HG02943 (cell line): ENCODE data around the gene PDZRN4.
"Not testable (repeated sequence)": the region's sequence is repeated elsewhere in the genome, so short reads cannot be mapped to it uniquely, and the experiment has no call there.

Experiments used
- ATAC-seq: cut with Tn5 transposase; IDR thresholded peaks from one replicate; pipeline ENCODE4 v1.9.1; 2021; ENCODE audit warnings: mild to moderate bottlenecking, low read depth, moderate library complexity; ENCODE audit not compliant: unreplicated experiment

The PDZRN4 gene

DNA sequence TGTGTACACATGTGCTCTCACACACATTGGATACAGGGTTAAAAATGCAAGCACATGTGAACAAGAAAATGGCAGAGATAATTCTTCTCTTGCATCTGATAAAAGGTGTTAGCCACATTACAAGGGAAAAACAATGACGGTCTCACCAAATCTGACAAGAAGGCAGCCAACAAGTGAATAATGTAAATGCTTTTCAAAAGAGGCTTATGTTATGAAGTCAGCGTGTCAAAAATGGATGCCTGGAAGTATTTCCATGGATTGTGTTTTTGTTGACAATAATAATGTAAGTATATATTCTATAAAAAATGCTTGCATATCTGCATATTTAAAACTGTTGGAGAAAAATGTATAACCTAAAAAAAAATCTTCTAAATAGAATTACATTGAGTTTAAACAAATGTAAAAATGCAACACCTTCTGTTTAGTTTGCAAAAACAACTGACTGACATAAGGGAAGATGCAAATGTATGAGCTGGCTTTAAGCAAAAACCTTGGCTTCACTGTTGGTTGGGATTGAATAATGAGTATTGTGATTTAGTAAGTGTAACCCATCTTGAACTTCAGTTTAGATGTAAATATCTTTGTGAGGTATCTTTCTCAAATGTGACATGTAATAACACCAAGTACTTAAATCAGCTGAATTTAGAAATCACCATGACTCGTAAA lies 424.9 kb downstream of the PDZRN4 start:
- no peak for ATAC-seq

- ATAC-seq, result not testable (repeated sequence)
These were observed 427.1 kb downstream of the PDZRN4 start for GRCh38 chr12:41615174-41615573.

DNA sequence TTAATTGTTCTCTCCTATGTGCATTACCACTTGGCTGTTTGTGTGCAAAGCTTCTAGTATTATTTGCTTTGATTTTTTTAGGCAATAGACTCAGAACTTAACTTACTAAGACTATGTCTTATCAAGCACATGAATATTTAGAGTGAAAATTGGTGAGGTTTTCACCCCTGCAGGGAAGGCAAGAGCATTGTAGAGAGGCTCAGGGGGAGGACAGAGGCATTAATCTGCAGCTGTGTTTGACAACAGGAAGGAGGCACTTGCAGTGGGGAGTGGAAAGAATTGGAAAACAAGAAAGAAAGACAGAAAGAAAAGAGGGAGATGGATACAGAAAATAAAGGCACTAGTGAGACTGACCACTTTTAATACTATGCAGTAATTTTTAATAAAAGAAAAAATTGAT lies 431.6 kb downstream of the PDZRN4 start:
- ATAC-seq, result no peak

- no peak for ATAC-seq
These were observed 433.2 kb downstream of the PDZRN4 start for GRCh38 chr12:41621291-41621690.
